ENCODE results near the gene DCP1B. TPM values are rescaled to one million over a fixed set of nuclear protein-coding genes. Genes with fewer than 3 reads are reported as not detected.

The DCP1B gene
- polyA plus RNA-seq, 2 of the 4 experiments (the other 2 are of a cell fraction), result 7.7 to 19.2 TPM

DNA sequence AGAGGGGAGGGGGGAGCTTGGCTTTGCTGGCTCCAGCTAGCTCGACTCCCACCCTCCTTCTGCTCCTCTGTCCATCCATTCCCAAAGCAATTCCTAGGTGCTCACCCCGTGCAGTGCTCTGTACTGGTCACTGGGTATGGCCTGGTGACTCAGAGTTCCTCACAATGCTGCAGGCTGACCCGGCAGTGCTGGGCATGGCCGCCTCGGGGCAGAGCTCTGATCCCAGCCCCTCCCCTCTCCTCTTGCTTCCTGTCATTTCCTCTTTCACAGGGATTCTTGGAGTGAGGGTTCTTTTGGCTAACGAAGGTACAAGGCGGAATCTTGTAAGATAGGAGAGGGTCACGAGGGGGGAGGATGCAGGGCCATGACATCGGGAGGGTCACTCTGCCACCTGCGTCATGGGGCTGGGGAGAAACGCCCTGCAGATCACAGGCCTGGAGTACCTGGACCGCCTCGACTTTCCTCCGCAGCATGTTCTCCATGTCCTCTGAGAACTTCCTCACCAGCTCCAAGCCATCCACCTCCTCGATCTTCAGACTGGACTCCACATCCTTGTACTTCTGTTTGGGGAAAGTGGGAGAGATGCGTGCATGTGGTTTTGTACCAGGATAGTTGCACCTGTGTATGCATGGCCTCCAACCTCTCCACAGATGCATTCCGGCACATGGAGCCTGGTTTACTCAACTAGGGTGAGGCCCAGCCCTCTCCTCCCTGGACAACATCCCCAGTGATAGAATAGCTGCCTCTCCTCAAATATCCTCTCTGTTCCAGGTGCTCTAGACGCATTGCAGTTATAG, 91.5 kb downstream of the DCP1B start:
- ATAC-seq (peak in 1 of 2 experiments; percentile 46; a peak in 2 of 6 replicates), DNase-seq (ENCODE audit: low read depth in 1 of 2, low spot score in 1 of 2) (no peak), FAIRE-seq (no peak)
- Histone ChIP-seq H3K4me2 (no peak overlapping the region), H3K27ac (no peak overlapping the region), H3K9me3 (no peaks in the 10 kb centered on the region), H3K4me1 (no peaks in the 10 kb centered on the region), H3K4me3 (no peak overlapping the region)
- TF ChIP-seq ZFP36 (IDR thresholded peaks at IDR 0.05; ENCODE audit: borderline replicate concordance, partially characterized antibody) (no peak), TFCP2L1 (CRISPR knock-in tag; IDR thresholded peaks at IDR 0.05) (no peak), MAZ (IDR thresholded peaks at IDR 0.05; ENCODE audit: borderline replicate concordance, low read depth, low read length) (no peak), RAD21 (conservative IDR thresholded peaks at IDR 0.05 in 1 of 2, IDR thresholded peaks at IDR 0.05 in 1 of 2) (no peak), RFX5 (IDR thresholded peaks at IDR 0.05) (no peak), NR3C1 (IDR thresholded peaks at IDR 0.05) (no peak), ZNF302 (CRISPR knock-in tag; IDR thresholded peaks at IDR 0.05) (no peak), HOXB13 (CRISPR knock-in tag; IDR thresholded peaks at IDR 0.05; ENCODE audit: low read depth) (no peak), HOXB5 (CRISPR knock-in tag; IDR thresholded peaks at IDR 0.05) (no peak), HOXA7 (CRISPR knock-in tag; IDR thresholded peaks at IDR 0.05) (no peak), SMC3 (IDR thresholded peaks at IDR 0.05) (no peak), MYC (IDR thresholded peaks at IDR 0.05; ENCODE audit: borderline replicate concordance, low read length) (no peak), CBX2 (IDR thresholded peaks at IDR 0.05; ENCODE audit: borderline replicate concordance, low read depth) (no peak), EP300 (IDR thresholded peaks at IDR 0.05) (no peak)
- TF ChIP-seq, protein P1, sequence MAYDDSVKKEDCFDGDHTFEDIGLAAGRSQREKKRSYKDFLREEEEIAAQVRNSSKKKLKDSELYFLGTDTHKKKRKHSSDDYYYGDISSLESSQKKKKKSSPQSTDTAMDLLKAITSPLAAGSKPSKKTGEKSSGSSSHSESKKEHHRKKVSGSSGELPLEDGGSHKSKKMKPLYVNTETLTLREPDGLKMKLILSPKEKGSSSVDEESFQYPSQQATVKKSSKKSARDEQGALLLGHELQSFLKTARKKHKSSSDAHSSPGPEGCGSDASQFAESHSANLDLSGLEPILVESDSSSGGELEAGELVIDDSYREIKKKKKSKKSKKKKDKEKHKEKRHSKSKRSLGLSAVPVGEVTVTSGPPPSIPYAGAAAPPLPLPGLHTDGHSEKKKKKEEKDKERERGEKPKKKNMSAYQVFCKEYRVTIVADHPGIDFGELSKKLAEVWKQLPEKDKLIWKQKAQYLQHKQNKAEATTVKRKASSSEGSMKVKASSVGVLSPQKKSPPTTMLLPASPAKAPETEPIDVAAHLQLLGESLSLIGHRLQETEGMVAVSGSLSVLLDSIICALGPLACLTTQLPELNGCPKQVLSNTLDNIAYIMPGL (CRISPR knock-in tag; IDR thresholded peaks at IDR 0.05; ENCODE audit: borderline replicate concordance), result no peak
- TF ChIP-seq, protein P2, sequence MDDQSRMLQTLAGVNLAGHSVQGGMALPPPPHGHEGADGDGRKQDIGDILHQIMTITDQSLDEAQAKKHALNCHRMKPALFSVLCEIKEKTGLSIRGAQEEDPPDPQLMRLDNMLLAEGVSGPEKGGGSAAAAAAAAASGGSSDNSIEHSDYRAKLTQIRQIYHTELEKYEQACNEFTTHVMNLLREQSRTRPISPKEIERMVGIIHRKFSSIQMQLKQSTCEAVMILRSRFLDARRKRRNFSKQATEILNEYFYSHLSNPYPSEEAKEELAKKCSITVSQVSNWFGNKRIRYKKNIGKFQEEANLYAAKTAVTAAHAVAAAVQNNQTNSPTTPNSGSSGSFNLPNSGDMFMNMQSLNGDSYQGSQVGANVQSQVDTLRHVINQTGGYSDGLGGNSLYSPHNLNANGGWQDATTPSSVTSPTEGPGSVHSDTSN (IDR thresholded peaks at IDR 0.05), result no peak
- TF ChIP-seq, protein P3, sequence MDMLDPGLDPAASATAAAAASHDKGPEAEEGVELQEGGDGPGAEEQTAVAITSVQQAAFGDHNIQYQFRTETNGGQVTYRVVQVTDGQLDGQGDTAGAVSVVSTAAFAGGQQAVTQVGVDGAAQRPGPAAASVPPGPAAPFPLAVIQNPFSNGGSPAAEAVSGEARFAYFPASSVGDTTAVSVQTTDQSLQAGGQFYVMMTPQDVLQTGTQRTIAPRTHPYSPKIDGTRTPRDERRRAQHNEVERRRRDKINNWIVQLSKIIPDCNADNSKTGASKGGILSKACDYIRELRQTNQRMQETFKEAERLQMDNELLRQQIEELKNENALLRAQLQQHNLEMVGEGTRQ (IDR thresholded peaks at IDR 0.05), result no peak
- TF ChIP-seq, protein P4, sequence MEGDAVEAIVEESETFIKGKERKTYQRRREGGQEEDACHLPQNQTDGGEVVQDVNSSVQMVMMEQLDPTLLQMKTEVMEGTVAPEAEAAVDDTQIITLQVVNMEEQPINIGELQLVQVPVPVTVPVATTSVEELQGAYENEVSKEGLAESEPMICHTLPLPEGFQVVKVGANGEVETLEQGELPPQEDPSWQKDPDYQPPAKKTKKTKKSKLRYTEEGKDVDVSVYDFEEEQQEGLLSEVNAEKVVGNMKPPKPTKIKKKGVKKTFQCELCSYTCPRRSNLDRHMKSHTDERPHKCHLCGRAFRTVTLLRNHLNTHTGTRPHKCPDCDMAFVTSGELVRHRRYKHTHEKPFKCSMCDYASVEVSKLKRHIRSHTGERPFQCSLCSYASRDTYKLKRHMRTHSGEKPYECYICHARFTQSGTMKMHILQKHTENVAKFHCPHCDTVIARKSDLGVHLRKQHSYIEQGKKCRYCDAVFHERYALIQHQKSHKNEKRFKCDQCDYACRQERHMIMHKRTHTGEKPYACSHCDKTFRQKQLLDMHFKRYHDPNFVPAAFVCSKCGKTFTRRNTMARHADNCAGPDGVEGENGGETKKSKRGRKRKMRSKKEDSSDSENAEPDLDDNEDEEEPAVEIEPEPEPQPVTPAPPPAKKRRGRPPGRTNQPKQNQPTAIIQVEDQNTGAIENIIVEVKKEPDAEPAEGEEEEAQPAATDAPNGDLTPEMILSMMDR (IDR thresholded peaks at IDR 0.05), result no peak
- CTCF ChIA-PET, result interaction anchor here (0.6 kb wide), 1 partner anchor 53 kb away, joined by 3 read pairs; no protein-coding TSS in a partner anchor
- 55% methylated on average over 18 of the region's 18 CpGs for WGBS (ENCODE audit: missing lambda C conversion rate)
- POLR2A ChIA-PET, result no interaction called here
